HTR-8/SVneo (cell line): ENCODE data around the gene HMCN2.
A peak's percentile ranks its signal among the peaks of the same experiment; 100 is the strongest.
"Not testable (repeated sequence)": the region's sequence is repeated elsewhere in the genome, so short reads cannot be mapped to it uniquely, and the experiment has no call there.

ENCODE experiments used
- DNase-seq: peaks from one replicate; pipeline ENCODE4 v3.0.0; 2011; ENCODE audit warnings: low spot score, mixed read lengths; ENCODE audit not compliant: insufficient read length
- FAIRE-seq: peaks from 2 replicates; lab custom pipeline; 2011; peaks lifted over from hg19 to GRCh38; lab: Jason Lieb, UNC

Gene HMCN2

DNA sequence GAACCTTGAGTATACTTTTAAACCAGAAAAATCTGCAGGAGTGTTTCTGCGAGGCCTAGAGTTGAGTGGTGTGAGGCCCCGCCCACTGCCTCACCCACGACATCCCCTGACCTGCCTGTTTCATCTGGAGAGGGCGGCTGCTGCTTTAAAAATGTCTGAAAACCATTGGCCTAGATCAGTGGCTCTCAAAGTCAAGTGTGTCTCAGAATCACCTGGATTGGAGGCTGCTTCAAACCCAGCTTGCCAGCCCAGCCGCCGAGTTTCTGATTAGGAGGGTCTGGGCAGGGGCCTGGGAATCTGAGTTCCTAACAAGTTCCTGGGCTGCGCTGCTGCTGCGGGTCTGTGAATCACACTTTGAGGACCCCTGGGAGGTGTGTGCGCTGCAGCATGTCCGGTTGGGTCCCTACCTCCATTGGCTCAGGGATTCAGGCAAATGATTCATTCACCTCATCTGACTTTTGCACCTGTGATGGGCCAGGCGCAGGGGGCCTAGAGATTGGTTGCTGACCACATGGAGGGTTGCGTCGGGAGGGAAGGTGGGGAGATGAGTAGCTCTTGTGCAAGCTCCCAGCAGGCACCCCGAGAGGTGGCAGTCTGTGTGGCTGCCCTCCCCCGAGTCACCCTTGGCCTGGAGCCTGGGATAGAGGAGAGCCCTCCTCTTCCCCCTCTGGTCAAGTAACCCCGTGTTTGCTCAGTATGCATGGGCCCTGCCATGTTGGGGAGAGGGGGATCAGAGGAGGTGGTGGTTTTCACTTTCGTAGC is 27.6 kb upstream of the HMCN2 start:
- no peak for DNase-seq

DNA sequence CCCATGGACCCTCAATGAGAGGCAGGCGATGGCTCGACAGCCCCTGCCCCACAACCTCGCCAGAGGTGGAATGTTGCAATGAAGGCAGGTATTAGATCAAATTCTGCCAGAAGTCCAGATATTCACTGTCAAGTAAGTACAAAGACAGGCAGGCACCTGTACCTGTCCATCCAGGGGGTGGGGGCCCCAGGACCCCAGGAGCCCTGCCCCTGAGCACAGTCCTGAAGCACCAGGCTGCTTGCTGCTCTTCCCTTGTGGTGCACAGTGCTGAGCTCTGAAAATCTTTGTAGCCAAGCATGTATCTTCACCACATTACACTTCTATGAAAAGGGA is 26.2 kb upstream of the HMCN2 start:
- no peak for FAIRE-seq

More for the DNA sequence above, 27.6 kb upstream of the HMCN2 start:
- FAIRE-seq = no peak

GRCh38 chr9:130239741-130240241 is 25.8 kb upstream of the HMCN2 start:
- no peak for DNase-seq
- FAIRE-seq = no peak

More for the DNA sequence above, 26.2 kb upstream of the HMCN2 start:
- DNase-seq = no peak

DNA sequence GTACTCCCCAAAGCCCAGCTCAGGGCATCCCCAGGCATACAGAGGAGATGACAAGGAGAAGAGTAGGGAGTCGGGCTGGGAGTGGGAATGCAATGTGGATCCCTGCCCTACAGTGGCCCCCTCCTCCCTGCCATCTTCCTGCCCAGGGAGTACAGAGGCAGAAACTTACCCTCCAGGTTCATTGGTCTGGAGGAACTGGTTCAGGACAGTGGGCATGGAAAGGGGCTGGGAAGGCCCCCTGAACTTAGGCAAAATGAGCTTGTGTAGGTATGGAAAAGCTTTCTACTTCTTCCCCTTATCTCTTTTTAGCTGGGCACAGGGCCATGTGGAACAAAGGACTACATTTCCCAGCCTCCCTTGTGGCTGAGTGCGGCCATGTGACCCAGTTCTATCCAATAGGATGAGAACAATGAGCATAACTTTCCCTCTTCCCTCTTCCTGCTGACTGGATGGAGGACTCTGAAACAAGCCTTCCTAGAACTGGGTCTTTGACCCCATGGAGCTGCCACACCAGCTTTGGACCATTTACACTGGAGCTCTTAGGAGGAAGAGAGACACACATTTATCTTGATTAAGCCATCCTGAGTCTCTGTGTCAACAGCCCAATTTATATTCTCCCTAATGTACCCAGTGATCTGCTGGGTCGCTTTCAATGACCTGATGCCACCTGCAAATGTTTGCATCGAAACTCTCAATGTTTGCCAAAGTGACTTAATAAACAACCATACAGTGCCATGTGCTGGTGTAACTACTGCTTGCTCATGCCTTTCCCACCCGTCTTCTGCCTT is 25.0 kb upstream of the HMCN2 start:
- FAIRE-seq = no peak

DNA sequence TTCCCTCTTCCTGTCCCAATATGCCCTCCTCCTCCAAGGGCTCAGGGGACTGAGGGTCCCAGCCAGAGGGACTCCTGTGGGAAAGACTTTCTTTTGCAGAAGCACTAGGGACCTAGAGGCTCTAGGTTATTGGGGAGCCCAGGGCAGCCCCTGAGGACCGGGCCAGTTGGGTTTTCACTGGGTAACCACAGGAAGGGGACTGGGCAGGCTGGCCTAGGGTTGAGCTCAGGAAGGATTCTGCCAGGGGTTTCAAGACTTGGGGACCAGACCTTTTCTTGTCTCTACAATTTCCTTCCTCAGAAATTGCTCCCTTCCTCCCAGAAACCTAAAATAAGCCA is 24.4 kb upstream of the HMCN2 start:
- no peak for FAIRE-seq

More for the DNA sequence above, 25.0 kb upstream of the HMCN2 start:
- peak; percentile 66 for DNase-seq

GRCh38 chr9:130242270-130243014 is 23.1 kb upstream of the HMCN2 start:
- no peak for DNase-seq

More for the DNA sequence above, 24.4 kb upstream of the HMCN2 start:
- no peak for DNase-seq

GRCh38 chr9:130243015-130243881 is 22.3 kb upstream of the HMCN2 start:
- FAIRE-seq (no peak), DNase-seq (peak; percentile 66)

More at GRCh38 chr9:130242270-130243014, 23.1 kb upstream of the HMCN2 start:
- FAIRE-seq = no peak

GRCh38 chr9:130243882-130244170 is 21.7 kb upstream of the HMCN2 start:
- FAIRE-seq (no peak), DNase-seq (no peak)

GRCh38 chr9:130244548-130245165 is 20.9 kb upstream of the HMCN2 start:
- DNase-seq (no peak), FAIRE-seq (no peak)

- DNase-seq (no peak), FAIRE-seq (no peak)
These were observed 20.1 kb upstream of the HMCN2 start for GRCh38 chr9:130245474-130245873.

DNA sequence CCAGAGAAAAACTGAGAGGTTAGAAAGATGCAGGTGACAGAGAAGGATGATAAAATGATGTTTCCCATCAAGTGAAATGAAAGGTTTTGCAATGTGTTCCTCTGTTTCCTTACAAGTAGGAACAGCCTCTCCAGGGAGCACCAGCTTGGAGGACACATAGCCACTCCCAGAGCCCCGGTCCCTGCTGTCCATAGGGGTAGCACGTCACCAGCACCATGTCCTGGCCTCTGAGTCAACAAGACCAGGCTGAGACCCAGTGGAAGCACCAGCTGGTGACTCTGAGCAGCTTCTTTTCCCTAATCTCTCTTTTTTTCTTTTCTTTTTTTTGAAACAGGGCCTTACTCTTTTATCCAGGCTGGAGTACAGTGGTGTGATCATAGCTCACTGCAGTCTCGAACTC is 19.4 kb upstream of the HMCN2 start:
- FAIRE-seq = no peak
- no peak for DNase-seq

GRCh38 chr9:130254747-130255630 is 10.6 kb upstream of the HMCN2 start:
- DNase-seq (no peak), FAIRE-seq (no peak)

GRCh38 chr9:130255631-130256134 is 9.9 kb upstream of the HMCN2 start:
- DNase-seq = no peak
- FAIRE-seq = no peak

- DNase-seq (no peak), FAIRE-seq (no peak)
These were observed 8.9 kb upstream of the HMCN2 start for GRCh38 chr9:130256644-130257043.

- not testable (repeated sequence) for DNase-seq, FAIRE-seq
These were observed 7.4 kb upstream of the HMCN2 start for GRCh38 chr9:130258137-130258536.

DNA sequence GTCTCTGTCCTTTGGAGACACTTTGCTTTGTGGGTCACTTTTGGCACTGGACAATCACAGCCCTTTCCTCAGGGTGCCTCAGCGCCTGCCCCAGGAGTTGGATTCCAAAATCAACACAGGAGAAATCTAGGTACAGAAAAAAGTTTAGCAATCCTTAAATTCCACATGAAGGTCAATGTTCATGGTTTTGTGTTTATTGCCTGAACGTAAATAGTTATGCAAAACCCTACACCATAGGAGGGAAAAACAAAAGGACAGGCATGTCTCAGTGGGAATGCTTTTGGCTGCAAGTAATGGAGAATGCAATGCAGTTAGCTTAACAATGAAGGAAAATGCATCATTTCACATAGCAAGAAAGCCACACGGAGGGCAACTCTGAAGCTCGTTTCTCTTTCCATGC is 6.5 kb upstream of the HMCN2 start:
- FAIRE-seq (no peak), DNase-seq (no peak)

DNA sequence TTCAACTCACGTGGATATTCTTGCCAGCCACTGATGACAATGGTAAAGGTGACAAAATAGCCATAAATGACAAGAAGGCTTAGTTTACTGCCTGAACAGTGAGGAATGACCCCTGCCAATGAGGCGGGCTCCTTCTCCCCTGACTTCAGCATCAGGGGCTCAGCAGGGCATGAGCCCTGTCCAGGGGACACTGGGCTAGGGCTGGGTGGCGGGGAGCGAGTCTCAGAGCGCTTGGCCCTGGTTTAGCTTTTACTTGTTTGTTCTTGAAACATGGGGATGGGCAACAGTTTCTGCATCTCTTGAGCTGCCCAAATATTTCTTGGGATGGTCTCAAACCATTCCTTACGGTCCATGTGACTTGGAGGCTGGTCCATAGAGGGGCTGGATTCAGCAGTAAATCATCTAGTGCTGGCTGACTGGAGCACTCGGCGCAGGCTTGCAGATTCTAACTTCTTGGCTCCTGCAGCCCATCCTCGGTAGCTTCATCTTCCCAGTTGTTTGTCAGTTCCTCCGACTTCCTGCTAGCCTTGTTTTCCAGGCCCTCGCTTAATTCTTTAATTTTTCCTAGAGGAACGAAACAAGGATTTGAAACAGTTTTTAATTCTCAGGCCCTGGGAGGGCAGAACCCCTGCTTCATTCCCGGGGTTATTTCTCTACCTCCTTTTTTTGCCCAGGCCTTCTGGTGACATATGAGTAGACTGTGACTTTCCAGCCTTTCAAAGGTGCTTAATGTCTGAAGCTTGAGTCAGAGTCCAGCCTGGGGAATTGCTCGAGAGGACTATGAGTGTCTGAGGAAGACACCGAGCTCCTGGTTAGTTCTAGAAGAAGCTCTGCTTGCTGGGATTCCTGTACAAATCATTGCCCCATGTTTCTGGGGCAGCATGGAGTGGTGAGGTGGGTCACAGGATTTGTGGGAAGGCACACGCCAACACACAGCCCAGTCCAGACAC is 4.5 kb upstream of the HMCN2 start:
- DNase-seq (no peak), FAIRE-seq (no peak)
